Activated naive CD8-positive, alpha-beta T cell treated with anti-CD3 and anti-CD28 coated beads for 36 hours (primary cell): ENCODE measurements around the gene VCPKMT. TPM values are rescaled to one million over a fixed set of nuclear protein-coding genes. Genes with fewer than 3 reads are reported as not detected.
A peak's percentile ranks its signal among the peaks of the same experiment; 100 is the strongest.

Experiments
- DNase-seq: peaks from one replicate; pipeline ENCODE4 v3.0.0; 2021
- H3K27ac Mint-ChIP-seq: one replicate; pipeline ENCODE4 v1.8.0; 2022; ENCODE audit warnings: mild to moderate bottlenecking, moderate library complexity, mixed read lengths
- H3K27me3 Mint-ChIP-seq: one replicate; pipeline ENCODE4 v1.8.0; 2022; ENCODE audit warnings: mild to moderate bottlenecking, mixed read lengths
- H3K36me3 Mint-ChIP-seq: one replicate; pipeline ENCODE4 v1.8.0; 2021; ENCODE audit warnings: mild to moderate bottlenecking, mixed read lengths
- H3K4me1 Mint-ChIP-seq: one replicate; pipeline ENCODE4 v1.8.0; 2021; ENCODE audit warnings: mixed read lengths
- H3K4me3 Mint-ChIP-seq: one replicate; pipeline ENCODE4 v1.8.0; 2022; ENCODE audit warnings: mild to moderate bottlenecking, moderate library complexity, mixed read lengths
- H3K9me3 Mint-ChIP-seq: one replicate; pipeline ENCODE4 v1.8.0; 2022; ENCODE audit warnings: mixed read lengths
- total RNA-seq, 2 experiments: library from RNA; stranded (reverse); gene quantifications; one replicate each; pipeline ENCODE4 v1.2.3, GENCODE V29; 2021

The VCPKMT gene
- total RNA-seq = 10 to 100 TPM; 13.3 to 14.3 TPM

DNA sequence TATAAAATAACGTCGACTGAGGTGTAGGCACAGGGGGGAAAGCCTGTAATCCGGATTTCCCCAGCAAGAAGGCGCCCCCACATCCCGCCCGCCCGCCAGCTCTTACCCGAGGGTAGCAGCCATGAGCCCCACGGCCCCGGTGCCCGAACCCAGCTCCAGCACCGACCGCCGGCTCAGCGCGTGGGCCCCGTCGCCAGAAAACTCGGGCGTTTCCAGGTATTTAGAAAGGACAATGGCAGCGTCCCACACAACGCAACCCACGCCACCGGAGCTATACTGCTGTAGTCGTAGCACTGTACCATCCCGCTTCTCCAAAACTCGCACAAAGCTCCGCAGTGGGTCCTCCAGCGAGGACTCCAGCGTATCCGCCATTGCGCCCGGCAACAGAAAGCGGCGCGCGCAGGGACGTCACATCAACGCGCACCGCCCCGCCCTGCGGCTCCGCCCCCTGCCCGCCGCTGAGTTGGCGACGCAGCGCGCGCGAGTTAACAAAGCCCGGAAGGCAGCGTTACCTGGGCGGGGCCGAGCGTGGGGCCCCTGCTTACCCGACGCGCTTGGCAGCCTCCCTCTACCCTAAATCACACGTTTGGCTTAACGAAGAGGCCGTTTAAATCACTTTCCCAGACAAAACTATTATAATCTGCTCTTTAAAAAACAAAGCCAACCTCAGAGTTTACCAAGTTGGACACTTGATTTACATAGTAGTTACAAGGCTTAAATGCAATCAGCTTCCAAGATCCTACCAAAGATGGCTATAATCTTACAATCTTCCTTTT, at the start of gene VCPKMT:
Gene VCPKMT (minus strand): TSS at position 392 of the 776 bp plus-strand sequence. CDS start 20 bp downstream, at position 372.
- H3K9me3 Mint-ChIP-seq = no peaks in the 10 kb centered on the region
- peaks cover 34% of the 10 kb centered on the region for H3K4me1 Mint-ChIP-seq

GRCh38 chr14:50156111-50156510, 39.7 kb upstream of the VCPKMT start:
- Mint-ChIP-seq H3K4me3 (no peak overlapping the region), H3K4me1 (no peaks in the 10 kb centered on the region), H3K27ac (no peak overlapping the region), H3K27me3 (no peaks in the 10 kb centered on the region), H3K36me3 (no peaks in the 10 kb centered on the region), H3K9me3 (no peaks in the 10 kb centered on the region)
- no peak for DNase-seq

More for the DNA sequence above, at the start of gene VCPKMT:
- peaks cover 28% of the 10 kb centered on the region for H3K36me3 Mint-ChIP-seq
- DNase-seq = peak; percentile 98
- no peaks in the 10 kb centered on the region for H3K27me3 Mint-ChIP-seq
- H3K27ac Mint-ChIP-seq = peak within 1 kb of the TSS; percentile 97
- peak within 1 kb of the TSS; percentile 97 for H3K4me3 Mint-ChIP-seq

DNA sequence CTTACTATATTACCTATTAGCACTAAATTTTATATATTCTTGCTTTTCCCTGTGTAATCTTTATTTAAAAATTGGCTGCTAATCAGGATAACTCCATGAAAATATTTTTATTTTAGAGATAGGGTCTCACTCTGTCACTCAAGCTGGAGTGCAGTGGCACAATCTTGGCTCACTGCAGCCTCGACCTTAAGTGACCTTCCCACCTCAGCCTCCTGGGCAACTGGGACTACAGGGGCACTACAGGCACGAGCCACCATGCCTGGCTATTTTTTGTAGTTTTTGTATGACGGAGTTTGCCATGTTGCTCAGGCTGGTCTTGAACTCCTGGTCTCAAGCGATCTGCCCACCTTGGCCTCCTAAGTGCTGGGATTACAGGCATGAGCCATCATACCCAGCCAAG, 32.4 kb upstream of the VCPKMT start:
- Mint-ChIP-seq H3K27ac (no peak overlapping the region), H3K9me3 (no peaks in the 10 kb centered on the region), H3K27me3 (no peaks in the 10 kb centered on the region), H3K4me1 (no peaks in the 10 kb centered on the region), H3K4me3 (no peak overlapping the region), H3K36me3 (peaks cover 3% of the 10 kb centered on the region)
- no peak for DNase-seq

DNA sequence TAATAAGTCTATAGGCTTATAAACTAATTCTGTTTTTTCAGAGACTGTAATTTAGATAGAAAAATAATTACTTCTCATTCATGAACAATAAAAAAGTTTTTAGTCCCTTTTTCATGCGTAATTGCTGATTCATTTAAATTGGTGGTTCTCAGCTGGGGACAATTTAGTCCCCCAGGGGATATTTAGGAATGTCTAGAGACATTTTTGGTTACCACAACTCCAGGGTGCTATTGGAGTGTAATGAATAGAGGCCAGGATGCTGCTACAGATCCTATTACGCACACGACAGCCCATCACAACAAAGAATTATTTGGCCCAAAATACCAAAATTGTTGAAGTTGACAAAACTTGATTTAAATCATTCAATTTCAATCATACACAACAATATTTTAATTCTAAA, 22.8 kb upstream of the VCPKMT start:
- H3K9me3 Mint-ChIP-seq = no peaks in the 10 kb centered on the region
- no peaks in the 10 kb centered on the region for H3K36me3 Mint-ChIP-seq
- no peaks in the 10 kb centered on the region for H3K4me1 Mint-ChIP-seq
- no peak for DNase-seq
- H3K27ac Mint-ChIP-seq = no peak overlapping the region
- H3K4me3 Mint-ChIP-seq = no peak overlapping the region
- H3K27me3 Mint-ChIP-seq = no peaks in the 10 kb centered on the region

GRCh38 chr14:50127802-50128201, 11.4 kb upstream of the VCPKMT start:
- DNase-seq = no peak
- Mint-ChIP-seq H3K9me3 (no peaks in the 10 kb centered on the region), H3K36me3 (peaks cover 11% of the 10 kb centered on the region), H3K4me3 (no peak overlapping the region), H3K27ac (no peak overlapping the region), H3K27me3 (no peaks in the 10 kb centered on the region), H3K4me1 (no peaks in the 10 kb centered on the region)

DNA sequence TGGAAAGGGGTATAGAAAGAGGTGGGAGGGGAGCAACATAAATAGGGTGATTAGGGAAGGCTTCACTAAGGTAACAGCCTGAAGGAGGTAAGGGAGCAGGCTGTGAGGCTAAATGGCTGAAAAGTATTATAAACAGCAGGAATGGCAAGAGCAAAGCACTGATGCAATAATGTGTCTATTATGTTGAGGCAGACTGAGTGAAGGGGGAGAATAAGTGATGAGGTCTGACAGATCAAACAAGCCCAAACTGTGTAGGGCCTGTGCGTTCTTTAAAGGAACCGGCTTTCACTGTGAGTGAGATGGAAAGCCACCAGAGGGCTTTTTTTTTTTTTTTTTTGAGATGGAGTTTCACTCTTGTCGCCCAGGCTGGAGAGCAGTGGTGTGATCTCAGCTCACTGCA, 6.7 kb upstream of the VCPKMT start:
- no peaks in the 10 kb centered on the region for H3K4me1 Mint-ChIP-seq
- no peak overlapping the region for H3K27ac Mint-ChIP-seq
- no peaks in the 10 kb centered on the region for H3K9me3 Mint-ChIP-seq

GRCh38 chr14:50122291-50122690, 5.9 kb upstream of the VCPKMT start:
- Mint-ChIP-seq H3K27me3 (no peaks in the 10 kb centered on the region), H3K36me3 (peaks cover 9% of the 10 kb centered on the region), H3K4me1 (no peaks in the 10 kb centered on the region)

More for the DNA sequence above, 6.7 kb upstream of the VCPKMT start:
- Mint-ChIP-seq H3K4me3 (no peak overlapping the region), H3K27me3 (no peaks in the 10 kb centered on the region), H3K36me3 (peaks cover 9% of the 10 kb centered on the region)
- DNase-seq = no peak

GRCh38 chr14:50121486-50121885, 5.1 kb upstream of the VCPKMT start:
- DNase-seq = no peak
- H3K27me3 Mint-ChIP-seq = no peaks in the 10 kb centered on the region
- H3K9me3 Mint-ChIP-seq = no peaks in the 10 kb centered on the region
- peaks cover 5% of the 10 kb centered on the region for H3K4me1 Mint-ChIP-seq
- no peak overlapping the region for H3K27ac Mint-ChIP-seq
- no peak overlapping the region for H3K4me3 Mint-ChIP-seq
- peaks cover 8% of the 10 kb centered on the region for H3K36me3 Mint-ChIP-seq

More at GRCh38 chr14:50122291-50122690, 5.9 kb upstream of the VCPKMT start:
- H3K4me3 Mint-ChIP-seq = no peak overlapping the region
- no peaks in the 10 kb centered on the region for H3K9me3 Mint-ChIP-seq
- H3K27ac Mint-ChIP-seq = no peak overlapping the region
- no peak for DNase-seq

GRCh38 chr14:50117456-50117855, 1.1 kb upstream of the VCPKMT start:
- Mint-ChIP-seq H3K4me3 (no peak overlapping the region), H3K27ac (no peak overlapping the region), H3K9me3 (no peaks in the 10 kb centered on the region), H3K27me3 (no peaks in the 10 kb centered on the region), H3K4me1 (peaks cover 28% of the 10 kb centered on the region), H3K36me3 (peaks cover 23% of the 10 kb centered on the region)
- DNase-seq = no peak

- H3K27ac Mint-ChIP-seq = peak overlapping the region; percentile 97
These were observed 594 bp upstream of the VCPKMT start for GRCh38 chr14:50116966-50117365.

GRCh38 chr14:50113381-50114035, 2.9 kb downstream of the VCPKMT start:
- no peak for DNase-seq
- Mint-ChIP-seq H3K36me3 (peaks cover 39% of the 10 kb centered on the region), H3K4me1 (peaks cover 50% of the 10 kb centered on the region), H3K9me3 (no peaks in the 10 kb centered on the region), H3K4me3 (peak overlapping the region; percentile 29), H3K27ac (peak overlapping the region; percentile 54), H3K27me3 (no peaks in the 10 kb centered on the region)

More at GRCh38 chr14:50116966-50117365, 594 bp upstream of the VCPKMT start:
- Mint-ChIP-seq H3K4me1 (peaks cover 29% of the 10 kb centered on the region), H3K9me3 (no peaks in the 10 kb centered on the region), H3K36me3 (peaks cover 25% of the 10 kb centered on the region), H3K4me3 (peak overlapping the region; percentile 97), H3K27me3 (no peaks in the 10 kb centered on the region)
- DNase-seq = no peak

GRCh38 chr14:50110323-50111037, 5.9 kb downstream of the VCPKMT start:
- Mint-ChIP-seq H3K9me3 (no peaks in the 10 kb centered on the region), H3K27ac (peak overlapping the region; percentile 34), H3K4me1 (peaks cover 44% of the 10 kb centered on the region), H3K4me3 (no peak overlapping the region), H3K27me3 (no peaks in the 10 kb centered on the region), H3K36me3 (peaks cover 34% of the 10 kb centered on the region)
- DNase-seq = no peak

DNA sequence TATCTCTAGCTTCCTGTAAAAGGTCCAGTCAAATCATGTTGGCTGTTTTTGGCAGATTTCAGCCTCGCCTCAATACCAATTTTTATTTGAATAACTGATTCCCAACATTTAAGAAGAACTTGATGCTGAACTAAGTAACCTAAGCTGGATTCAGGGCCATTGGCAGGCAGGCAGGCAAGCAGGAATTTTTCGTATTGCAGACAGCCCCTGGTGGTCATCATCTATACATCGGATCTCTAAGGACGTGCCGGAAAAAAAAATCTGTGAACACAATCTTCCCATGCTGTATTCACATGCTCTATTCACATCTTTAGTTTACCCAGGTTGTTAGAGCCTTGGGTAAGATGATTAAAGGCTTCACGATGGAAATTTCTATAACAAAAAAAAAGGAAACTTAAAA, 7.0 kb downstream of the VCPKMT start:
- Mint-ChIP-seq H3K4me1 (peaks cover 39% of the 10 kb centered on the region), H3K27ac (peak overlapping the region; percentile 29), H3K9me3 (no peaks in the 10 kb centered on the region), H3K36me3 (peaks cover 30% of the 10 kb centered on the region), H3K27me3 (no peaks in the 10 kb centered on the region), H3K4me3 (no peak overlapping the region)
- DNase-seq = no peak

GRCh38 chr14:50107850-50108249, 8.5 kb downstream of the VCPKMT start:
- no peaks in the 10 kb centered on the region for H3K9me3 Mint-ChIP-seq
- no peak for DNase-seq
- H3K36me3 Mint-ChIP-seq = peaks cover 30% of the 10 kb centered on the region

DNA sequence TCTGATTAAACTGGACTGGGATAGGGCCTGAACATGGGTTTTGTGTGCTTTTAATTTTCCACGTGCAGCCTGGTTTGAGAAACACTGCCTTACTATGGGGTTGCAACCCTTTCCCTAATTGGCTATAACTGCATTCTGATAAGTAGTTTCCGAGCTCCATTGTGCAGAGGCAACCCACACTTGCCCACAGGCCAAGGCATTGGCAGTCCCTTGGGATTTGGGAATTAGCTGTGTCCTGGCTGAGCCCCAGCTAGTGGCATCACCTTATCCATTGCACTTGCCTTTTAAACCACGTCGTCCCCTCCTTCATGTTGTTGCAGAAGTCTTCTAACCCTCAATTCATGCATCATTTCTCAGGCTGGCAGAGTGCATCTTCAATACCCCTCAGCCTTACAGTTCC, 10.2 kb downstream of the VCPKMT start:
- Mint-ChIP-seq H3K36me3 (peaks cover 23% of the 10 kb centered on the region), H3K27me3 (no peaks in the 10 kb centered on the region), H3K4me3 (no peak overlapping the region), H3K27ac (no peak overlapping the region), H3K4me1 (peaks cover 38% of the 10 kb centered on the region), H3K9me3 (no peaks in the 10 kb centered on the region)
- no peak for DNase-seq

More at GRCh38 chr14:50107850-50108249, 8.5 kb downstream of the VCPKMT start:
- Mint-ChIP-seq H3K4me1 (peaks cover 41% of the 10 kb centered on the region), H3K27ac (peak overlapping the region; percentile 1), H3K4me3 (no peak overlapping the region), H3K27me3 (no peaks in the 10 kb centered on the region)
